ENCODE data around the gene BBX. TPM values are rescaled to one million over a fixed set of nuclear protein-coding genes. Genes with fewer than 3 reads are reported as not detected.

BBX gene
- total RNA-seq, 1 donor: 97.6 TPM

- DNase-seq (ENCODE audit: low read depth): peak; percentile 75
- TF ChIP-seq CTCF (IDR thresholded peaks at IDR 0.05; ENCODE audit: insufficient read depth, low read depth, low read length): no peak
- H3K4me3 ChIP-seq (ENCODE audit: low read depth, low read length): no peak overlapping the region
These were observed 119.0 kb downstream of the BBX start for GRCh38 chr3:107641572-107642307.

GRCh38 chr3:107643038-107643883 lies 120.5 kb downstream of the BBX start:
- no peak for DNase-seq (ENCODE audit: low read depth)

GRCh38 chr3:107644631-107645030 lies 121.9 kb downstream of the BBX start:
- no peak for TF ChIP-seq CTCF (IDR thresholded peaks at IDR 0.05; ENCODE audit: insufficient read depth, low read depth, low read length)
- no peak for DNase-seq (ENCODE audit: low read depth)
- no peak overlapping the region for H3K4me3 ChIP-seq (ENCODE audit: low read depth, low read length)

More at GRCh38 chr3:107643038-107643883, 120.5 kb downstream of the BBX start:
- TF ChIP-seq CTCF (IDR thresholded peaks at IDR 0.05; ENCODE audit: insufficient read depth, low read depth, low read length): peak; percentile 40
- H3K4me3 ChIP-seq (ENCODE audit: low read depth, low read length): no peak overlapping the region

- H3K4me3 ChIP-seq (ENCODE audit: low read depth, low read length): no peak overlapping the region
- no peak for DNase-seq (ENCODE audit: low read depth)
- TF ChIP-seq CTCF (IDR thresholded peaks at IDR 0.05; ENCODE audit: insufficient read depth, low read depth, low read length): no peak
These were observed 128.0 kb downstream of the BBX start for GRCh38 chr3:107650788-107651187.

- TF ChIP-seq CTCF (IDR thresholded peaks at IDR 0.05; ENCODE audit: insufficient read depth, low read depth, low read length): no peak
- no peak for DNase-seq (ENCODE audit: low read depth)
- H3K4me3 ChIP-seq (ENCODE audit: low read depth, low read length): no peak overlapping the region
These were observed 129.0 kb downstream of the BBX start for GRCh38 chr3:107651782-107652181.

DNA sequence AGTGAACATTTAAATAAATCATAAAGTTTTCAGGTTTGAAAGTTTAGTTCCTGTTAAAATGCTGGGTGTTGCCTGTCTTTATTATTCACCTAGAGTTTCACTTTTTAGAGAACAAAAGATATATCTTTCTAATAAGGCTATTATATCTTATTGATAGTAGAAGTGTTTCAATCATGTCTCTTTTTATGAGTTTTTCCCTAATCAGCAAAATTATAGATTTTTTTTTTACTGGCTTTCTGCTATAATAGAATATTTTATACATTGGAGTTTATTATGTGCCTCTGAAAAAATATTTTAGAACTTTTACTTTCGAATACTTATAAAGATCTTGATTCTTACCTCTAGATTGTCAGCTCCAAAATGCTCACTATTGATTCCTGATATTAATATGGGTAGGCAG lies 131.5 kb downstream of the BBX start:
- DNase-seq (ENCODE audit: low read depth): no peak
- no peak overlapping the region for H3K4me3 ChIP-seq (ENCODE audit: low read depth, low read length)
- no peak for TF ChIP-seq CTCF (IDR thresholded peaks at IDR 0.05; ENCODE audit: insufficient read depth, low read depth, low read length)
